ENCODE measurements around the gene TMEM156.

Gene TMEM156
- total RNA-seq, result 18.4 reads per million, percentile 45 among the genes with 10 or more reads in this experiment

DNA sequence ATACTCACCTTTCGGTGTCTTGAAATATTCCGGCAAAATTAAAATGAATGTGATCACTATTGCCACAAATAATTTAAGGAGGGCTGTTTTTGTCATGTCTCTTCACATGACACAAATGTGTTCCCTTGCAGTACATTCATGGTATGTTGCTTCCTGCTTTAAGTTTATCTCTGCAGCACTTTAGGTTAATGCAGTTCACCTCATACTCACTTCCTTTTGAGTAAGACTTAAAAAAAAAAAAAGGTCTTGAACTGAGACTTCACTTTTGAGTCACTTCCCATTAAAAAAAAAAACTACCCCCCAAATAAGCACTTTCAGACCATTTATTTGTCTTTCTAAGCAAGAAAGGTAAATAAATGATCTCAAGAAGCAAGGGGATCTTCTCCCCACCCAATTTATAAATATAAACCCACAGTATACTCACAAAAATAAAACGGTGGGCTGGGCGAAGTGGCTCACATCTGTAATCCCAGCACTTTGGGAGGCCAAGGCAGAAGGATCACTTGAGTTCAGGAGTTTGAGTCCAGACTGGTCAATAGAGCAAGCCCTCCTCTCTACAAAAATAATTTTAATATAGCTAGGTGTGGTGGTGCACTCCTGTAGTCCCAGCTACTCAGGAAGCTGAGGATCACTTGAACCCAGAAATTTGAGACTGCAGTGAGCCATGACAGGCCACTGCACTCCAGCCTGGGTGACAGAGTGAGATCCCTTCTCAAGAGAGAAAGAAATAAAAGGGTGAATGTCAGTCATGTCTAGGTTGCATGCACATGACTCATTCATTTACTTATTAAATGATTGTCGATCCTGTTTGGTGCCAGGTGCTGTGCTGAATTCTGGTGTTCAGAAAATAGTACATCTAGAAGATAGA lies at the start of gene TMEM156:
TSS of gene TMEM156 (minus strand) at position 192 of the 868 bp plus-strand sequence. CDS start at position 96, 96 bp downstream.
- no peak for DNase-seq

DNA sequence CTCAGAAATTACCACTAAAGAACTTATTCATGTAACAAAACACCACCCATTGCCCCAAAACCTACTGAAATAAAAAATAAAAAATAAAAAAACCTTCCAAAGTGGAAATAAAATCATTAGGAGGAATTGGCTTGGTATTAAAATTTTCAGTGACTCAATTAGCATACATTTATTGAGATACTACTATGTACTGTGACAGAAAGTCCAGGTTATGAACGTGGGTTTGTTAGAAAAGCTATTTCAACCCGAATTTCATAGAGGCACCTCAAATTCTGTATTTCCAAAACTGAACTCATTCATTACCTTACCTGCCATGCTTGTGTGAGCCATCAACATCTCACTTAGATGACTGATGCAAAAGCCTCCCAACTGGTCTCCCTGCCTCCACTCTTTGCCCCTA lies 46.6 kb upstream of the TMEM156 start:
- no peak for DNase-seq

DNA sequence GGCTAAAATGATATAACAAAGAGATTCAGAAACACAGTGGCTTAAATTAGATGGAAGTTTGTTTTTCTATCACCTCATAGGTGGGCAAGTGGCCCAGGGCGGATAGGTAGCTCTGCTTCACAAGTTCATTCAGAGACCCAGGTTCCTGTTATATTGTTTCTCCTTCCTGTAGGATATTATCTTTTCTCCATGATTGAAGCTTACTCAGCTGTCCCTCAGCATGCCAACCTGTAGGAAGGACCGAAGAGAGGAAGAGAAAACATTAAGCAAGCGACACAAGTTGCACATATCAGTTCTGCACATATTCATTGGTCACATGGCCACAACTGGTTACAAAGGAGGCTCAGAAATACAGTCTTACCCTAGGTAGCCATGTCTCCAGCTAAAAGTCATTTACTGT lies 36.7 kb upstream of the TMEM156 start:
- no peak for DNase-seq

- DNase-seq, result no peak
Observed at GRCh38 chr4:39067451-39067850, 35.2 kb upstream of the TMEM156 start.

DNA sequence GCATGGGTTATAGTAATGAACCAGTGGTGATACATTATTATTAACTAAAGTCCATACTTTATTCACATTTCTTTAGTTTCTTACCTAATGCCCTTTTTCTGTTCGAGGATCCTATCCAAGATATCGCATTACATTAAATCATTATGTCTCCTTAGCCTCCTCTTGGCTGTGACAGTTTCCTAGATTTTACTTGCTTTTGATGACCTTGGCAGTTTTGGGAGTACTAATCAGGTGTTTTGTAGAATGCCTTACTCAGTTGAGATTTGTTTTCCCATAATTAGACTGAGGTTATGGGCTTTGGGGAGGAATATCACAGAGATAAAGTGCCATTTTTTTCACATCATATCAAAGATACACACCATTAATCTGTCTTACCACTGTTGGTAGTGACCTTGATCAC lies 34.8 kb upstream of the TMEM156 start:
- DNase-seq, result no peak

DNA sequence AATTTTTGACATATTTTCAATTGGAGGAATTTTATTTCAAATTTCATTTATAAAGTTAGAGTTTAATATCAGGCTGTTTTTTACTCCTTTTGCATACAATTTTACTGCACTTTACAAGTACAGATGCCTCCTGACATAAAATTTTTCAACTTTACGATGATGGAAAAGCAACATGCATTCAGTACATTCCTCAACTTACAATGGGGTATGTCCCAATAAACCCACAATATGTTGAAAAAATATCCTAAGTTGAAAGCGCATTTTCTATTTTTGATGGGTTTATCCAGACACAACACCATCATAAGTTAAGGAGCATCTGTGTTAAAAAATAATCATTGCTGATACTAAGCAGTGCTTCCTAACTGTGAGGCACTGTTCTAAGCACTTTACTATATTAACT lies 34.2 kb upstream of the TMEM156 start:
- DNase-seq, result no peak

DNA sequence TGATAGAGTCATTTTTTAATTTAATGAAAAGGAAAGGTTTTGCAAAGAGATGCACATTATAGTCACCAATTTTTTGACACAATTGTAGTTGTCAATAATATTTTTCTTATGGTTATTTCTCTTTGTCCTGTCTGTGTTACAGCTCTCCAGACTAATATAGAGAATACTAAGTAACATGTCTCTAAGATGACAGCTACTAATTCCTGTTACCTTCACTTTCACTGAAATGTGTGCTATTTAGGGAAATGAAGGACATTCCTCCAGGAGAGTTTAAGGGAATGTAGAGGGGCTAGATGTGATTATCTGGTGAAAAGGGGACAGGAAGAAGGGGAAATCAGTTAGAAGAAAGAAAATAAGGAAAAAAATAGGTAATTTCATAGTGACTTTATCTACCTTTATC lies 31.2 kb upstream of the TMEM156 start:
- no peak for DNase-seq

DNA sequence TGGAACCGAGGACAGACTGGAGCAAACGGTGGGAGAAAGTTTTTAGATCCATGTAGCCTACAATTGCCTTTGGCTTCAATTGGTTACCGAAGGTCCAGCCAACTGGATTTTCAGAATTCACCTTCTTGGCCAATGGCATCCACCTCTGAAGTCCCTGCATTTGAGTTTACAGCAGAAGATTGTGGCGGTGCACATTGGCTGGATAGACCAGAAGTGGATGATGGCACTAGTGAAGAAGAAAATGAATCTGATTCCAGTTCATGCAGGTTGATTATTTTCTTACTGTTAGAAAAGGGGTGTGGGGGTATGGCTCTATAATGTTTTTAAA lies 30.5 kb upstream of the TMEM156 start:
- no peak for DNase-seq

DNA sequence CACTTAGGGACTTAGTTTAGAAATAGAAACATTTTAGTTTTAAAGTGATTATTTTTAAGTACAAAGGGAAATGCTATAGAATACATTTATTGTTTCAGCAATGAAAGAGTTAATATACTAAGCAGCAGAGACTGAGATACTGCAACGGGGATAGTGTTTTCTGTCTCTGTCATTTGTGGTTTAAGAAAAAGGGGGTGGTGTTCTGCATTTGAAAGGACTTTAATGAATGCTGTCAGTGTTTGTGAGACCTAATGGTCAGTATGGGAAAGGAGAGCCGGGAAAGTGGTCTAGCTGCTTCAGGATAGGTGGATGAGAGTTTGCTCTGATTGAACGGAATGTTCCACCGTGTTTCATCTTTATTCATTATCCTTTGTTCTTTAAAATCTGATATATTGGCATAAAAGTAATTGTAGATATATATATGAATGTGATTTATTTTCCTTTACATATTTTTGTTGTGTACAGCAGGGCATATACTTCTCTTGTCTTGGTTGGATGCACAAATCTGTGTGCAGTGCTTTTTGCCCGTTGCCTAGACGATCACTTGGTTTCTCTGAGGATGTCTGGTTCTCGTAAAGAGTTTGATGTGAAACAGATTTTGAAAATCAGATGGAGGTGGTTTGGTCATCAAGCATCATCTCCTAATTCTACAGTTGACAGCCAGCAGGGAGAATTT lies 30.0 kb upstream of the TMEM156 start, which contains the start of gene KLHL5:
TSS of gene KLHL5 (plus strand) at position 139 of the 676 bp plus-strand sequence. CDS start at position 560, 421 bp downstream.
- no peak for DNase-seq

- DNase-seq, result no peak
Observed at GRCh38 chr4:39061457-39061856, 29.2 kb upstream of the TMEM156 start.

DNA sequence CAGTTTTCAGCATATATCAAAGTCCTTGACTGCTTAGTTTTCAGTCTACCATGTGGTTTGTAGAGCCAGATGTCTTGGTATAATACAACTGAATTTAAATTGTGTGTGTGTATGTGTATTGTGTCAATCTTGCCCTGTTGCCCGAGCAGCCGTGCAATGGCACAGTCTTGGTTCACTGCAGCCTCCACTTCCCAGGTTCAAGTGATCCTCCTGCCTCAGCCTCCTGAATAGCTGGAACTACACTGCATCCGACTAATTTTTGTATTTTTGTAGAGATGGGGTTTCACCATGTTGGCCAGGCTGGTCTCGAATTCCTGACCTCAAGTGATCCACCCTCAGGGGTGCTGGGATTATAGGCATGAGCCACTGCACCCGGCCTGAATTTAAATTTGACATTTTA lies 23.8 kb upstream of the TMEM156 start:
- no peak for DNase-seq

GRCh38 chr4:39054497-39054896 lies 22.3 kb upstream of the TMEM156 start:
- no peak for DNase-seq

DNA sequence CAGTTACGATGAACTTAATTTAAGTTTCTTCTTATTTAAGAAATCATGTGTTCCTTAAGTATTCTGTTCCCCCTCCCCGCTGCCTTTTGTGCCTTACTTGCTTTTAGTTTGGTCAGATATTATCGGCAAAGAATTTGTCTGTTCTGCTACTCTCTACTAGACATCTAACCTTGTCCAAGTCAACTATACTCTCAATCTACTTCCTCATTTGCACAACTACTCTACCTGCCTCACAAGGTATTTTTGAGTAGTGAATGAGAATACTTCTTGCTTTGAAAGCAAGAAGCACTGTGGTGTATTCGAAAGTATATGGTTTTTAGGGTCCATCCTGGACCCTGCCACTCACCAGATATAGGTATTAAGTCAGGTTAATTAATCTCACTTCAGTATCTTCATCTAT lies 21.8 kb upstream of the TMEM156 start:
- DNase-seq, result no peak

DNA sequence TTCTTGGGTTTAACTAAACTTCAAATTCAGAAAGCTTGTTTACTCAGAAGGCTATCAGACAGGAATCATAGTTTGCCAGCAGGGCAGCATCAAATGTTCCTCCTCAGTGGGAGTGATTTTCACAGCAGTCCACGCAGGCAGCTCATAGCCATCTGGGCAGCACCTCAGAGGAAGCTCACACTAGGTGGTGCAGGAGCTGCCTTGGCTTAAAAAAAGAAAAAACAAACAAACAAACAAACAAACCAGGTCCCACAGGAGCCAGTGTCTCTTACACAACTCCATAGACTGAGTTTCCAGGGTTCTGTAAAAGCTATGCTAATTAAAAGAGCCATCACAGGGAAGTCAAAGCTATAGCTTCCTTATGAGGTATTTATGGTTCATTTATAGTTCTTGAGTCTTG lies 19.3 kb upstream of the TMEM156 start:
- DNase-seq, result no peak

DNA sequence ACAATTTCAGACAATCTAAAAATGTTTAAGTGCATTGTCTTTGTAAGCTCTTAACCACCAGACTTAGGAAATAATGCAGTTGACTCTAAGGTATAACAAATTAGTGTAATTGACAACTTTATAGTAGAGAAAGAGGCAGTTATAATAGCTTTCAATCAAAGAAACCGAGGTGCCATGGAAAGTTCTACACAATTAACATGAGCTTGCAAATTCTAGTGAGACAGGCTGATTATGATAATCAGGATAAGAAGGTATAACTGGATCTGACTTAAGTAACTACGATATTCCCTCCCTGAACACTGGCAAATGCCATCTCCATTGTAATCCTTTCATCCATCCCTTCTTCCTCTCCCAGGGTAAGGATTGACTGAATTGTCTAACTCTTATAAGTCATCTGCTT lies 18.4 kb upstream of the TMEM156 start:
- DNase-seq, result no peak

- no peak for DNase-seq
Observed at GRCh38 chr4:39048311-39048710, 16.1 kb upstream of the TMEM156 start.

GRCh38 chr4:39047681-39048080 lies 15.5 kb upstream of the TMEM156 start:
- DNase-seq, result no peak

GRCh38 chr4:39046249-39046648 lies 14.0 kb upstream of the TMEM156 start:
- DNase-seq, result no peak

- no peak for DNase-seq
Observed at GRCh38 chr4:39045827-39046221, 13.6 kb upstream of the TMEM156 start.

DNA sequence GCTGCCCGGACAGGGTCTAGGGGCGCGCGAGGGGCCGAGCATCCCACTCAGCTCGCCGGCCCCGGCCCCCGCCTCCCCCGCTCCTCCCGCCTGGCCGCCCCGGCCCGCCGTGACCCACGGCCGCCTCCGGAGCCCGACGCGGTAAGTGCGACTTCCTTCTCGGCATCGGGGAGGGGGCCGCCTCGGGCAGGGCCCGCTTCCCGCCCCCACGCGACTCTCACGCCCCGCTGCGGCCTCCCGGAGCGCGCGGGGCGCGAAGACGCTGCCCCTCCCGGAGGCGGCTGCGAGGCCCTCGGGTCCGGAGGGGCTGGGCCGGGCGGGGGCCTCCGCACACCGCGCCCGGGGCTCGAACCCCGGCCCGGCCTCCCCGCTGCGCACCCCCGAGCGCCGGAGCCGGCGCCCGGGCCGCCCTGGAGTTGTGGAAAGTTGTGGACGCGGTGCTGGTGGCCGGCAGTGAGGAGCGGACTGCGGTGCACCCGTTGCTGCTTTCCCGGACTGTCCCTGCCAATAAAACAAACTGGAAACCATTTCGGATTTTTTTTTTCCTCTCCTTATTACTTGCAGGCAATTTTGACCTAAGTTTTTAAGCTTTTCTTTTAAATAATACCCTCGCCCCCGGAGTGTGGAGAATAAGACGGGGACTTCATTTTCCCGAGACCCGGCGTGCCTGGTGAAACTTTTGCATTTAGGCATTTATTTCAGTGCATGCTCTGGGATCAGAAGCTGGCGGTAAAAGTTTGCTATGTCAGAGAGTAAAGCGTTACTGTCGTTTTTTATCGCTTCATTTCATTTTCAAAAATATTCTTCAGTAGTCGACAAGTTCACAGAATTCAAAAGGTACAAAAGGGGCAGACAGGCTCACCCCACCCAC lies 13.0 kb upstream of the TMEM156 start:
- peak; percentile 29 for DNase-seq

DNA sequence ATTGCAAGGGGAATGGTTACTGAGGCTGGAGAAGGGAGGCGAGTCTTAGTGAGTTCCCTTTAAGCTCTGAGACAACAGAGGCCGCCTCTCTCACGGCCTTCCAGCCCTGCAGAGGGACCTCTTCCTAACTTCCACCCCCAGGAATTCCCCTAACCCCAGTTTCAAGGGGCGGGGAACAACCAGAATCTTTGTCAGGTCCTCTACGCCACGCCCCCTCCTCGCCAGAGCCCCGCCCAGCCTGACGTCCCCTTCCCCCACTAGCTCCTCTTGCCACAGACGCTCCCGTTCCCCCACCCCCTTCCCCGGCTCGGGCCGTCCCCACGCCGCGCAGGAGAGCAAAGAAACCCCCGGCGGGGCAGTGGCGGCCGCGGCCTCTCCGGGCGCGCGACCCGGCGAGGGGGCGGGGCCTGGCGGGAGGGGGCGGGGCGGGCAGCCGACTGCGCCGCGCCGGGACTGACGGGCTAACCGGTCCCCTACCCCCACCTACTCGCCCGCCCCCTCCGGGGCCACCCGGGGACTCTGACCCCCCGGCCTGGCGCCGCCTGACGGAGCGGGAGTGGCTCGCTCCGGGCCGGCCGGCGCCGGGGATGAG lies 12.3 kb upstream of the TMEM156 start:
- peak; percentile 94 for DNase-seq

DNA sequence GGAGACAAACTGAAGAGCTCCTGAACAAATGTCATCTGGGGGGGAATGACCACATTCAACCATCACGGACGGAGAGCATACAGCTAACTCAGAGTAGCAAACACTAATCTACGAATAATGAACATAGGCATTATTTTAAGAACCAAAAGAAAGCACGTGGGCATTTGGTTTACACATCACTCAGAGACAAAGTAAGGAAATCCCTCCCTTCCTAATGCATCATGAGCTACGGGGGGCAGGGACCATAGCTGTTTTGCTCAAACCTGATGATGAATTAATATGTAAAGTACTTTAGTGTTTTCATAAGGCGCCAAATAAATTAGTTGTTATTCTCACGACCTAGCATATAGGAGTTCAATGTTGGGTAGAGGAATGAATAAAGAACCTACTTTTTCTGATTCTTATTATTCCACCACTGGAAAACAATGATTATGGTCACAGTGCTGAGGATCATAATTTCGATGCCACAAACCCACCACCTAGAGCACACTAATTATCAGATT lies 11.7 kb upstream of the TMEM156 start:
- DNase-seq, result no peak

All from effector CD4-positive, alpha-beta T cell (primary cell).